Glutamatergic neuron (in vitro differentiated cells): Measurements from ENCODE around the gene ELFN2. TPM values are rescaled to one million over a fixed set of nuclear protein-coding genes. Genes with fewer than 3 reads are reported as not detected.

Experiments used
- DNase-seq: peaks from one replicate; pipeline ENCODE4 v3.0.0; 2022
- H3K27ac Mint-ChIP-seq: one replicate; pipeline ENCODE4 v1.8.0; 2020; ENCODE audit warnings: mild to moderate bottlenecking, mixed read lengths, inconsistent platforms; ENCODE audit not compliant: unreplicated experiment
- H3K27me3 Mint-ChIP-seq: one replicate; pipeline ENCODE4 v1.8.0; 2020; ENCODE audit warnings: mild to moderate bottlenecking, moderate library complexity, mixed read lengths, inconsistent platforms; ENCODE audit not compliant: unreplicated experiment
- H3K36me3 Mint-ChIP-seq: one replicate; pipeline ENCODE4 v1.8.0; 2020; ENCODE audit warnings: mild to moderate bottlenecking, mixed read lengths, inconsistent platforms; ENCODE audit not compliant: unreplicated experiment
- H3K4me1 Mint-ChIP-seq: one replicate; pipeline ENCODE4 v1.8.0; 2020; ENCODE audit warnings: mild to moderate bottlenecking, low read depth, mixed read lengths, inconsistent platforms; ENCODE audit not compliant: unreplicated experiment
- H3K4me3 Mint-ChIP-seq: one replicate; pipeline ENCODE4 v1.8.0; 2020; ENCODE audit warnings: mild to moderate bottlenecking, mixed read lengths, inconsistent platforms; ENCODE audit not compliant: unreplicated experiment
- H3K9me3 Mint-ChIP-seq: one replicate; pipeline ENCODE4 v1.8.0; 2020; ENCODE audit warnings: mild to moderate bottlenecking, moderate library complexity, mixed read lengths, inconsistent platforms; ENCODE audit not compliant: unreplicated experiment
- total RNA-seq: library from RNA; stranded (reverse); fragmentation: NEBNext Ultra II Directional; extraction: Animal tissue kit (Norgen Biotek cat#: 25700); gene quantifications from one replicate; pipeline ENCODE4 v1.2.1, GENCODE V29; 2021; ENCODE audit not compliant: unreplicated experiment
- TF ChIP-seq, protein P1 (sequence below): fragments of 200-600 bp; sonication (generic); IDR thresholded peaks from one replicate; pipeline ENCODE4 v1.5.0; 2021; ENCODE audit not compliant: partially characterized antibody, unreplicated experiment

Gene ELFN2
- total RNA-seq, 1 donor from 2014 or later: 7.3 TPM

DNA sequence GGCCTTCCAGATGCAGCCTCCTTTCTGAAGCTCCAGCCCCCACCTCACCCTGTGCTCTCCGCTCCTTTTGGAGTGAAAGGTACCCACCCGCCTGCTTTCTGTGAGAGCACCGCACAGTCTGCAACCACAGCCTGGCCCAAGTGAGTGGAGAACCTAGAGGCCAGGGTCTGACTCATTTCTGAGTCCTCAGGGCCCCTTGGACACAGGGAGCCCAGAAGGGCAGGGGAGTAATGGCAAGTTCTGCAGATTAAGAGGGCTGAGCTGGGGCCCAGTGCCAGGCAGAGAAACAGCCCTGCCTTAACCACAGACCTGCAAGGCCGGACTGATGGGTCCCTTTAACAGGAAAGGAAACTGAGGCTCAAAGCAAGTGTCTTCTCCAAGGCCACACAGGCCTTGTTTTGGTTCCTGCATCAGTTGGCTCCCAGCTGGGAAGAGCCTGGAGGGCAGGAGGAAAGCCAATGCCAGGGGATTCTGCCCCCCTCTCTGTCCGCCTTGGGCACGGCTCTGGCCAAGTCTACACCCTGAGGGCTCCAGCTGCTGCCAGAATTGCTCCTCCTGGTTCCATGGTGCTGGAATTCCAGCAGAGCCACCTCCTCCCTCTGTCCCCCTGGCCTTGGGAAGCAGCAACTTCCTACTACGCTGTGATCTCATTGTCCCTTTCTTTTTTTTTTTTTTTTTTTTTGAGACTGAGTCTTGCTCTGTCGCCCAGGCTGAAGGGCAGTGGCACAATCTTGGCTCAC, 89.9 kb downstream of the ELFN2 start:
- no peaks in the 10 kb centered on the region for H3K36me3 Mint-ChIP-seq
- no peak for DNase-seq
- peaks cover 10% of the 10 kb centered on the region for H3K27me3 Mint-ChIP-seq
- H3K4me3 Mint-ChIP-seq: no peak overlapping the region
- H3K9me3 Mint-ChIP-seq: peaks cover 6% of the 10 kb centered on the region
- no peak overlapping the region for H3K27ac Mint-ChIP-seq
- TF ChIP-seq, protein P1, sequence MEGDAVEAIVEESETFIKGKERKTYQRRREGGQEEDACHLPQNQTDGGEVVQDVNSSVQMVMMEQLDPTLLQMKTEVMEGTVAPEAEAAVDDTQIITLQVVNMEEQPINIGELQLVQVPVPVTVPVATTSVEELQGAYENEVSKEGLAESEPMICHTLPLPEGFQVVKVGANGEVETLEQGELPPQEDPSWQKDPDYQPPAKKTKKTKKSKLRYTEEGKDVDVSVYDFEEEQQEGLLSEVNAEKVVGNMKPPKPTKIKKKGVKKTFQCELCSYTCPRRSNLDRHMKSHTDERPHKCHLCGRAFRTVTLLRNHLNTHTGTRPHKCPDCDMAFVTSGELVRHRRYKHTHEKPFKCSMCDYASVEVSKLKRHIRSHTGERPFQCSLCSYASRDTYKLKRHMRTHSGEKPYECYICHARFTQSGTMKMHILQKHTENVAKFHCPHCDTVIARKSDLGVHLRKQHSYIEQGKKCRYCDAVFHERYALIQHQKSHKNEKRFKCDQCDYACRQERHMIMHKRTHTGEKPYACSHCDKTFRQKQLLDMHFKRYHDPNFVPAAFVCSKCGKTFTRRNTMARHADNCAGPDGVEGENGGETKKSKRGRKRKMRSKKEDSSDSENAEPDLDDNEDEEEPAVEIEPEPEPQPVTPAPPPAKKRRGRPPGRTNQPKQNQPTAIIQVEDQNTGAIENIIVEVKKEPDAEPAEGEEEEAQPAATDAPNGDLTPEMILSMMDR: no peak
- peaks cover 36% of the 10 kb centered on the region for H3K4me1 Mint-ChIP-seq

DNA sequence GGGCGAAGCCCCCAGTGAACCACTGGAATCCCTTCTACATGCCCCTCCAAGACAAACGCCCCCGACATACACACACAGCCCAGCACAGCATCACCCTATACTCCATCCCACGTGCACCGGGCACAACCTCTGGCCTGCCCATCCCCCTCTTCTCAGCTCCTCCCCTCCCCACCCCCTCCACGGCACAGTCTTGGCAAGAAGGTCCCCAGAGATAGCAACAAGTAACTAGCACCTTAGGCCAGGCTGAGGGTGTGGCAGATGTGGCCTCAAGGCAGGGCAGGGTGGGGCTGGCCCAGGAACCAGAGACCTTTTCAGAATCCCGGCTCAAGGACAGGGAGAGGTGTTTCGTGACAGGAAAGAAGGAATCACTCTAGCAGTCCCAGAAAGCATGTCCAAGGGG, 90.7 kb downstream of the ELFN2 start:
- DNase-seq: no peak
- H3K36me3 Mint-ChIP-seq: no peaks in the 10 kb centered on the region
- peaks cover 7% of the 10 kb centered on the region for H3K9me3 Mint-ChIP-seq
- H3K27ac Mint-ChIP-seq: no peak overlapping the region
- H3K4me1 Mint-ChIP-seq: peaks cover 35% of the 10 kb centered on the region
- H3K4me3 Mint-ChIP-seq: no peak overlapping the region
- TF ChIP-seq, protein P1: no peak
- peaks cover 6% of the 10 kb centered on the region for H3K27me3 Mint-ChIP-seq

DNA sequence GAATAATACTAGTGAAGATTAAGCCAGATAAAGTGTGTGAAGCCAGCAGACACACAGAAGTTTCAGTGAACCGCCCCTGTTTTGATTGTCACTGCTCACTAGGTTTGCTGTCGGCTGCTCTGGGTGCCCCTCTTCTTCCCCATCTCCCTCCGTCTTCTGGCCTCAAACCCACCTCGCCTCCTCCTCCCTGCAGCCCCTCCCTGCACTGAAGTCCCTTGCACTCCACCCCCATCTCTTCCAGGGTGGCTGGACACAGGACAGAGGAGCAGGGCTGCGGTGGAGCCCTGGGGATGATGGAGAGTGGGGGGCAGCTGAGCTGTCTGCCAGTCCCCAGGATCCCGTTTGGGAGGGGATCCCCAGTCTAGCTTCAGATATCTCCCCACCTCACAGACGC, 91.5 kb downstream of the ELFN2 start:
- Mint-ChIP-seq H3K4me3 (no peak overlapping the region), H3K27me3 (peaks cover 6% of the 10 kb centered on the region), H3K36me3 (no peaks in the 10 kb centered on the region), H3K27ac (no peak overlapping the region), H3K9me3 (peaks cover 7% of the 10 kb centered on the region), H3K4me1 (peaks cover 34% of the 10 kb centered on the region)
- no peak for DNase-seq
- TF ChIP-seq, protein P1: no peak

DNA sequence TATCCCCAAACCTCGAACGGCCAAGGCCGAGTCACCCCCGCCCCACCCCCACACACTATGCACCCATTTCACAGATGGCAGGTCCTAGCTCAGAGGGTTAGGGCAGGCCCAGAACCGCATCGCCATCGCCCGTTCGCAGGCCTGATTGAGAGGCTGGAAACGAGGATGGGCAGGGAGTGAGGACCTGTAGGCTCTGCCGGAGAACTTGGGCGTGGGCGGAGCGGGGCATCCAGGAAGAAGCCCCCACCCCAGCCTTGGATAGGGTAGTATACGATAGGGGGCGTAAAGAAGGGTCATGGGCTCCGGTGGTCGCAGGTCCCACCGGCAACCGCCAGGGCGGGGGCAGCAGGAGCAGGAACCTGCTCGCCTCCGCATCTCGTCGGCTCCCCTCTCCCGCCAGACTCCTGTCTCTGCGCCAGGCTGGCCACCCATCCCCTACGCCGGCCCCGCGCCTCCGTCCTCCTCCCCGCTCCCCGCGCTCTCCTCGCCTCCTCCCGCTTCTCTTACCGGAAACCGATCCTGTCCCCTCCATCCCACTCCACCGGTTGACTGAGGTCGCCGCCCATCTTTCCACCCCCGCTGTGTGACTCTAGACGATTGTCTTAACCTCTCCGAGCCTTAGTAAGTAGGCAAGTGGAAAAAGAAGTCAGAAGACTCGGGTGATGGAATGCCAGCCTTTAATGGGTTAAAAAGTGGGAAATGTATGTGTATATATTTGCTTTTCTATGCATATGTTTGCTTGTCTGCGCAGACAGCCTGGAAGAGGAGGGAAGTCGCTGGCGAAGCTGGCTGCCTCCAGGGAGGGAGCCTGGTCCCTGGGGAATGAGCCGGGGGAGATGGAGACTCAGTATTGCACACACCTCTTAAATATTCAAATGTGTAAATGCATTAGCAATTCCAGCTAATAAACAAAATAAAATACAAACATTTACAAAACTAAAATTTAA, 92.1 kb downstream of the ELFN2 start:
- Mint-ChIP-seq H3K27ac (no peak overlapping the region), H3K4me1 (peaks cover 31% of the 10 kb centered on the region), H3K36me3 (no peaks in the 10 kb centered on the region), H3K27me3 (peaks cover 6% of the 10 kb centered on the region), H3K4me3 (peak overlapping the region; percentile 27), H3K9me3 (peaks cover 7% of the 10 kb centered on the region)
- peak; percentile 63 for DNase-seq
- TF ChIP-seq, protein P1: peak; percentile 30
